GM12878 (cell line): ENCODE measurements around the gene LRRC31.

Source experiments
- GABPA ChIP-seq: IDR thresholded peaks from 2 replicates; pipeline ENCODE4 v1.6.1; 2014; ENCODE audit warnings: antibody characterized with exemption, low read depth, mild to moderate bottlenecking, inconsistent platforms
- SMC3 ChIP-seq: IDR thresholded peaks from 2 replicates; pipeline ENCODE4 v1.6.1; 2011; ENCODE audit warnings: low read length, improper control_type of control experiment, borderline replicate concordance
- TCF12 ChIP-seq: IDR thresholded peaks from 2 replicates; pipeline ENCODE4 v1.6.1; 2011; ENCODE audit warnings: low read depth, mild to moderate bottlenecking, low read length
- TF ChIP-seq, protein P1 (sequence below), 3 experiments: IDR thresholded peaks in 2 of 3; conservative IDR thresholded peaks in 1 of 3; 2 replicates each; pipeline ENCODE4 v1.5.1; 2011; ENCODE audit warnings: low read depth in 3 of 3, low read length in 3 of 3, mild to moderate bottlenecking in 3 of 3, control low read depth in 2 of 3, moderate library complexity in 2 of 3, inconsistent platforms in 1 of 3, mixed read lengths in 1 of 3; ENCODE audit not compliant: control insufficient read depth in 2 of 3, insufficient read depth in 1 of 3; ENCODE audit errors: extremely low read depth in 1 of 3

DNA sequence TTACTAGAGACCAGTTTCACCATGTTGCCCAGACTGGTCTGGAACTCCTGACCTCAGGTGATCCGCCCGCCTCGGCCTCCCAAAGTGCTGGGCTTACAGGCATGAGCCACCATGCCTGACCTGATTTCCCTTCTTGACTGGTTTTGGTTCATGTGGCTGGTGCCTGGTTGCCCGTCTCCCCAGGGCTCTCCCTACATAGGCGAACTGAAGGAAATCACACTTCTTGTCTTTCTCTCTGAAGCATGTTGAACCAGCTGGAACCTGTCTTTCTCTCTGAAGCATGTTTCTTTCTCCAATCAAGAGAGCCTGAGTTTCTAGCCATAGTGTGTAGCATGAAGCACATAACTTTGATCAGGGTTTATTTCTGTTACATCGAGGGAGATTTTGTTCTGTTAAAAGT, 25.3 kb upstream of the LRRC31 start:
- TF ChIP-seq GABPA (no peak), SMC3 (no peak), TCF12 (no peak)
- TF ChIP-seq, protein P1, sequence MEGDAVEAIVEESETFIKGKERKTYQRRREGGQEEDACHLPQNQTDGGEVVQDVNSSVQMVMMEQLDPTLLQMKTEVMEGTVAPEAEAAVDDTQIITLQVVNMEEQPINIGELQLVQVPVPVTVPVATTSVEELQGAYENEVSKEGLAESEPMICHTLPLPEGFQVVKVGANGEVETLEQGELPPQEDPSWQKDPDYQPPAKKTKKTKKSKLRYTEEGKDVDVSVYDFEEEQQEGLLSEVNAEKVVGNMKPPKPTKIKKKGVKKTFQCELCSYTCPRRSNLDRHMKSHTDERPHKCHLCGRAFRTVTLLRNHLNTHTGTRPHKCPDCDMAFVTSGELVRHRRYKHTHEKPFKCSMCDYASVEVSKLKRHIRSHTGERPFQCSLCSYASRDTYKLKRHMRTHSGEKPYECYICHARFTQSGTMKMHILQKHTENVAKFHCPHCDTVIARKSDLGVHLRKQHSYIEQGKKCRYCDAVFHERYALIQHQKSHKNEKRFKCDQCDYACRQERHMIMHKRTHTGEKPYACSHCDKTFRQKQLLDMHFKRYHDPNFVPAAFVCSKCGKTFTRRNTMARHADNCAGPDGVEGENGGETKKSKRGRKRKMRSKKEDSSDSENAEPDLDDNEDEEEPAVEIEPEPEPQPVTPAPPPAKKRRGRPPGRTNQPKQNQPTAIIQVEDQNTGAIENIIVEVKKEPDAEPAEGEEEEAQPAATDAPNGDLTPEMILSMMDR (IDR thresholded peaks at IDR 0.05 in 2 of 3, conservative IDR thresholded peaks at IDR 0.05 in 1 of 3; ENCODE audit: control insufficient read depth in 2 of 3, extremely low read depth in 1 of 3, insufficient read depth in 1 of 3, low read depth in 3 of 3, low read length in 3 of 3): no peak
